H9 (cell line): ENCODE data around the gene PERM1. TPM values are rescaled to one million over a fixed set of nuclear protein-coding genes. Genes with fewer than 3 reads are reported as not detected.
A peak's percentile ranks its signal among the peaks of the same experiment; 100 is the strongest.

Experiments
- DNase-seq: peaks from one replicate; pipeline ENCODE4 v3.0.0-alpha.2; 2017
- H2AFZ ChIP-seq: one replicate; pipeline ENCODE4 v1.6.1; 2013; ENCODE audit warnings: mild to moderate bottlenecking, low read length, control low read depth, moderate library complexity
- H2AK5ac ChIP-seq: 2 replicates; pipeline ENCODE4 v1.6.1; 2013; ENCODE audit warnings: low read length, control low read depth, mixed read lengths; ENCODE audit not compliant: insufficient read length
- H2BK120ac ChIP-seq: one replicate; pipeline ENCODE4 v1.6.1; 2013; ENCODE audit warnings: low read depth, mild to moderate bottlenecking, low read length, control low read depth, inconsistent platforms; ENCODE audit not compliant: poor library complexity, severe bottlenecking
- H2BK12ac ChIP-seq: 2 replicates; pipeline ENCODE4 v1.6.1; 2013; ENCODE audit warnings: low read length, control low read depth, mixed read lengths, low read depth; ENCODE audit not compliant: insufficient read length
- H2BK15ac ChIP-seq: 2 replicates; pipeline ENCODE4 v1.6.1; 2013; ENCODE audit warnings: low read depth, low read length, control low read depth
- H2BK20ac ChIP-seq: one replicate; pipeline ENCODE4 v1.6.1; 2013; ENCODE audit warnings: low read depth, mild to moderate bottlenecking, low read length, control low read depth, inconsistent platforms; ENCODE audit not compliant: poor library complexity, severe bottlenecking
- H2BK5ac ChIP-seq: 2 replicates; pipeline ENCODE4 v1.6.1; 2013; ENCODE audit warnings: low read length, control low read depth, mixed read lengths; ENCODE audit not compliant: insufficient read length
- H3K14ac ChIP-seq: 2 replicates; pipeline ENCODE4 v1.6.1; 2013; ENCODE audit warnings: low read length, control low read depth; ENCODE audit not compliant: insufficient read depth
- H3K18ac ChIP-seq: 2 replicates; pipeline ENCODE4 v1.6.1; 2013; ENCODE audit warnings: low read depth, mild to moderate bottlenecking, mixed read lengths, low read length, control low read depth; ENCODE audit not compliant: insufficient read length
- H3K23ac ChIP-seq: 2 replicates; pipeline ENCODE4 v1.6.1; 2013; ENCODE audit warnings: low read length, control low read depth, mixed read lengths, low read depth; ENCODE audit not compliant: insufficient read length
- H3K23me2 ChIP-seq: 2 replicates; pipeline ENCODE4 v1.6.1; 2013; ENCODE audit warnings: low read depth, mild to moderate bottlenecking, mixed read lengths, low read length, control low read depth; ENCODE audit not compliant: insufficient read length, poor library complexity, severe bottlenecking
- H3K27ac ChIP-seq: 2 replicates; pipeline ENCODE4 v1.5.1; 2013; ENCODE audit warnings: low read length, control low read depth, mixed read lengths, low read depth; ENCODE audit not compliant: insufficient read length
- H3K27me3 ChIP-seq: 2 replicates; pipeline ENCODE4 v1.6.1; 2013; ENCODE audit warnings: low read length, control low read depth, inconsistent platforms; ENCODE audit not compliant: insufficient read depth
- H3K4ac ChIP-seq: 2 replicates; pipeline ENCODE4 v1.6.1; 2013; ENCODE audit warnings: low read depth, mild to moderate bottlenecking, control low read depth, inconsistent platforms, low read length, moderate library complexity
- H3K4me1 ChIP-seq: 2 replicates; pipeline ENCODE4 v1.6.1; 2013; ENCODE audit warnings: low read length, control low read depth, inconsistent platforms; ENCODE audit not compliant: insufficient read depth
- H3K4me2 ChIP-seq: 2 replicates; pipeline ENCODE4 v1.6.1; 2013; ENCODE audit warnings: low read length, control low read depth, mixed read lengths; ENCODE audit not compliant: insufficient read length, insufficient read depth
- H3K56ac ChIP-seq: 2 replicates; pipeline ENCODE4 v1.6.1; 2013; ENCODE audit warnings: low read depth, mild to moderate bottlenecking, mixed read lengths, low read length, control low read depth; ENCODE audit not compliant: insufficient read length
- H3K79me1 ChIP-seq: 2 replicates; pipeline ENCODE4 v1.6.1; 2013; ENCODE audit warnings: low read depth, mild to moderate bottlenecking, moderate library complexity, low read length, control low read depth, inconsistent platforms; ENCODE audit not compliant: insufficient read depth, poor library complexity, severe bottlenecking
- H3K79me2 ChIP-seq: 2 replicates; pipeline ENCODE4 v1.6.1; 2013; ENCODE audit warnings: low read length, control low read depth, inconsistent platforms; ENCODE audit not compliant: insufficient read depth
- H3K9ac ChIP-seq: 2 replicates; pipeline ENCODE4 v1.6.1; 2013; ENCODE audit warnings: low read length, control low read depth, mixed read lengths; ENCODE audit not compliant: insufficient read length; ENCODE audit errors: extremely low read depth
- H3K9me3 ChIP-seq: one replicate; pipeline ENCODE4 v1.6.1; 2013; ENCODE audit warnings: low read depth, low read length, inconsistent platforms; ENCODE audit not compliant: control insufficient read depth
- H3T11ph ChIP-seq: one replicate; pipeline ENCODE4 v1.6.1; 2013; ENCODE audit warnings: mild to moderate bottlenecking, low read length, control low read depth, inconsistent platforms
- H4K20me1 ChIP-seq: one replicate; pipeline ENCODE4 v1.6.1; 2013; ENCODE audit not compliant: control insufficient read depth, insufficient read length, insufficient read depth
- H4K5ac ChIP-seq: 2 replicates; pipeline ENCODE4 v1.6.1; 2013; ENCODE audit warnings: low read depth, mild to moderate bottlenecking, mixed read lengths, low read length, control low read depth; ENCODE audit not compliant: insufficient read length
- H4K8ac ChIP-seq: replicated peaks from 2 replicates; pipeline ENCODE4 v1.6.1; 2013; ENCODE audit warnings: low read length, control low read depth, mixed read lengths, low read depth; ENCODE audit not compliant: insufficient read length
- H4K91ac ChIP-seq: 2 replicates; pipeline ENCODE4 v1.6.1; 2013; ENCODE audit warnings: low read depth, mild to moderate bottlenecking, moderate library complexity, mixed read lengths, low read length, control low read depth; ENCODE audit not compliant: insufficient read length
- H3K27ac Mint-ChIP-seq, 3 experiments: 2 replicates in 2 of 3; 3 replicates in 1 of 3; pipeline ENCODE4 v1.8.0; 2020 to 2021; ENCODE audit warnings: mixed read lengths in 3 of 3, mild to moderate bottlenecking in 1 of 3, moderate library complexity in 1 of 3
- H3K27me3 Mint-ChIP-seq: 2 replicates; pipeline ENCODE4 v1.8.0; 2021; ENCODE audit warnings: low read depth, mild to moderate bottlenecking, moderate library complexity, mixed read lengths
- H3K36me3 Mint-ChIP-seq, 3 experiments: 2 replicates in 2 of 3; 3 replicates in 1 of 3; pipeline ENCODE4 v1.8.0; 2020 to 2021; ENCODE audit warnings: low read depth in 3 of 3, mixed read lengths in 3 of 3; ENCODE audit not compliant: insufficient read depth in 1 of 3
- H3K4me1 Mint-ChIP-seq, 2 experiments: 2 replicates each; pipeline ENCODE4 v1.8.0; 2020; ENCODE audit warnings: mixed read lengths in 2 of 2
- H3K4me3 Mint-ChIP-seq, 2 experiments: 2 replicates in 1 of 2; 3 replicates in 1 of 2; pipeline ENCODE4 v1.8.0; 2020 to 2021; ENCODE audit warnings: mild to moderate bottlenecking in 2 of 2, mixed read lengths in 2 of 2, moderate library complexity in 1 of 2
- H3K9me3 Mint-ChIP-seq, 2 experiments: 2 replicates in 1 of 2; 3 replicates in 1 of 2; pipeline ENCODE4 v1.8.0; 2020; ENCODE audit warnings: mild to moderate bottlenecking in 2 of 2, mixed read lengths in 2 of 2, moderate library complexity in 1 of 2
- CTCF ChIP-seq: fragments of 200-600 bp; sonication (generic); conservative IDR thresholded peaks from 3 replicates; pipeline ENCODE4 v1.8.0; 2021; ENCODE audit warnings: antibody characterized with exemption, mild to moderate bottlenecking
- WGBS: extraction: QIAGEN DNeasy Blood & Tissue Kit; methylation state at CpG from one replicate; pipeline ENCODE4 v1.1.7; 2013; ENCODE audit warnings: missing lambda C conversion rate, low lambda C conversion rate, mixed read lengths; ENCODE audit not compliant: insufficient read length; ENCODE audit errors: extremely low coverage; 5-methylcytosine and 5-hydroxymethylcytosine counted together
- total RNA-seq: library from RNA; stranded (reverse); gene quantifications from 2 replicates; pipeline ENCODE4 v1.2.1, GENCODE V29; 2021

PERM1 gene
- total RNA-seq, 1 experiment from 2014 or later: not detected

GRCh38 chr1:962381-963300 lies 19.3 kb downstream of the PERM1 start:
- Histone ChIP-seq H3K79me2 (peaks cover 5% of the 10 kb centered on the region; the same call in 1 of the 2 replicates), H3K23me2 (peaks cover 12% of the 10 kb centered on the region), H2BK15ac (no peak overlapping the region), H3K4me1 (no peaks in the 10 kb centered on the region), H2BK120ac (no peak overlapping the region), H3K27ac (no peak overlapping the region), H4K91ac (no peak overlapping the region), H3T11ph (no peak overlapping the region), H3K14ac (no peak overlapping the region), H3K23ac (no peak overlapping the region), H2AFZ (no peak overlapping the region), H4K5ac (no peak overlapping the region), H3K79me1 (peaks cover 4% of the 10 kb centered on the region), H3K18ac (no peak overlapping the region), H3K9me3 (no peaks in the 10 kb centered on the region), H2BK20ac (no peak overlapping the region), H3K27me3 (peaks cover 4% of the 10 kb centered on the region; the same call in 1 of the 2 replicates), H2AK5ac (no peak overlapping the region), H3K4ac (no peak overlapping the region), H2BK12ac (no peak overlapping the region), H3K9ac (no peak overlapping the region), H4K8ac (no peak overlapping the region), H3K56ac (no peak overlapping the region), H3K4me2 (no peak overlapping the region), H4K20me1 (no peaks in the 10 kb centered on the region), H2BK5ac (no peak overlapping the region)
- no peaks in the 10 kb centered on the region; a peak in 1 of 5 replicates for H3K9me3 Mint-ChIP-seq
- H3K4me3 Mint-ChIP-seq: peak overlapping the region; percentile 34 to 73; a peak in 3 of 5 replicates
- peaks cover 2 to 30% (median 26%) of the 10 kb centered on the region in 3 experiments; a peak in 6 of 7 replicates for H3K36me3 Mint-ChIP-seq
- DNase-seq: no peak
- TF ChIP-seq CTCF: no peak
- peaks cover 27% of the 10 kb centered on the region for H3K27me3 Mint-ChIP-seq
- H3K27ac Mint-ChIP-seq: no peak overlapping the region
- H3K4me1 Mint-ChIP-seq: peaks cover 4 to 9% of the 10 kb centered on the region in 2 experiments
- no CpG with 5 or more reads among the region's 57 CpGs for WGBS
